Panc1 (cell line): ENCODE results near the gene NHP2. TPM values are rescaled to one million over a fixed set of nuclear protein-coding genes. Genes with fewer than 3 reads are reported as not detected.
"Not testable (repeated sequence)": the region's sequence is repeated elsewhere in the genome, so short reads cannot be mapped to it uniquely, and the experiment has no call there.

Source experiments
- ATAC-seq: fragments of 200-7000 bp; cut with Tn5 transposase; 2 replicates; pipeline ENCODE4 v1.9.1; 2020; ENCODE audit warnings: mild to moderate bottlenecking, moderate library complexity
- BruUV-seq: library from RNA; stranded (reverse); fragments of 400-500 nt; replicated peaks from 2 replicates; lab custom pipeline; 2021; lab: Mats Ljungman, UMichigan
- CTCF ChIA-PET: fragments of 300-600 bp; sonication (Branson Sonifier 250); formaldehyde crosslinking; loops from one replicate; lab custom pipeline; 2022; ENCODE audit warnings: antibody characterized with exemption; lab: Charles Lee
- POLR2A ChIA-PET: fragments of 300-600 bp; sonication (Branson Sonifier 250); formaldehyde crosslinking; loops from one replicate; lab custom pipeline; 2022; ENCODE audit warnings: antibody characterized with exemption; lab: Charles Lee
- DNase-seq: peaks from one replicate; pipeline ENCODE4 v3.0.0-alpha.2; 2010; ENCODE audit warnings: low read depth, low spot score
- H3K27ac ChIP-seq: 2 replicates; pipeline ENCODE4 v1.5.1; 2011; ENCODE audit warnings: mild to moderate bottlenecking, low read length, inconsistent platforms
- H3K27me3 ChIP-seq: fragments of 200-500 bp; sonication (Bioruptor generic); 2 replicates; pipeline ENCODE4 v1.6.0; 2014; ENCODE audit warnings: low read length, inconsistent platforms; ENCODE audit not compliant: control insufficient read depth, insufficient read depth
- H3K36me3 ChIP-seq: fragments of 200-500 bp; sonication (Bioruptor generic); 2 replicates; pipeline ENCODE4 v1.5.1; 2014; ENCODE audit warnings: inconsistent platforms, mild to moderate bottlenecking, low read length, moderate library complexity; ENCODE audit not compliant: control insufficient read depth, insufficient read depth
- H3K4me1 ChIP-seq: 2 replicates; pipeline ENCODE4 v1.5.1; 2011; ENCODE audit warnings: inconsistent platforms, mild to moderate bottlenecking, low read length, moderate library complexity; ENCODE audit not compliant: control insufficient read depth, insufficient read depth
- H3K4me3 ChIP-seq, 2 experiments: 2 replicates each; pipeline ENCODE4 v1.5.1; 2011 to 2012; ENCODE audit warnings: low read depth in 2 of 2, low read length in 2 of 2, mild to moderate bottlenecking in 2 of 2, inconsistent platforms in 1 of 2, moderate library complexity in 1 of 2
- H3K9me3 ChIP-seq: fragments of 200-500 bp; sonication (Bioruptor generic); 2 replicates; pipeline ENCODE4 v1.5.1; 2014; ENCODE audit warnings: low read depth, mild to moderate bottlenecking, inconsistent platforms, low read length, moderate library complexity; ENCODE audit not compliant: control insufficient read depth, insufficient read depth
- POLR2AphosphoS5 ChIP-seq: IDR thresholded peaks from 2 replicates; pipeline ENCODE4 v1.6.1; 2012; ENCODE audit warnings: mild to moderate bottlenecking, low read depth, low read length, moderate library complexity
- REST ChIP-seq, 2 experiments: IDR thresholded peaks; 2 replicates each; pipeline ENCODE4 v1.6.1; 2011 to 2012; ENCODE audit warnings: low read depth in 2 of 2, control low read depth in 1 of 2, low read length in 1 of 2, mild to moderate bottlenecking in 1 of 2, moderate library complexity in 1 of 2; ENCODE audit not compliant: insufficient read depth in 1 of 2
- SIN3A ChIP-seq: IDR thresholded peaks from 2 replicates; pipeline ENCODE4 v1.6.1; 2012; ENCODE audit warnings: low read depth, mild to moderate bottlenecking, low read length, moderate library complexity, borderline replicate concordance; ENCODE audit not compliant: insufficient read depth
- TCF7L2 ChIP-seq: IDR thresholded peaks from 2 replicates; pipeline ENCODE4 v1.6.1; 2011; ENCODE audit warnings: mild to moderate bottlenecking, low read depth, low read length, inconsistent platforms
- in situ Hi-C: cut with HindIII; loops from 2 replicates; pipeline ENCODE4 v1.10.0; 2016; ENCODE audit warnings: low sequenced_read_pairs, low pct_unique_long_range_greater_than_20kb
- intact Hi-C: fragments of 100-400 bp; cut with micrococcal nuclease; formaldehyde crosslinking; loops from one replicate; pipeline ENCODE4 v1.10.0; 2022; ENCODE audit not compliant: unreplicated experiment
- total RNA-seq: library from RNA; stranded (reverse); gene quantifications from one replicate; pipeline ENCODE4 v1.2.1, GENCODE V29; 2021; ENCODE audit not compliant: unreplicated experiment
- TF ChIP-seq, protein P1 (sequence below): fragments of 450-650 bp; IDR thresholded peaks from 2 replicates; pipeline ENCODE4 v1.5.1; 2017; ENCODE audit warnings: mild to moderate bottlenecking

The NHP2 gene
- total RNA-seq, 1 experiment from 2014 or later: 239 TPM

GRCh38 chr5:178129296-178129695 lies 24.4 kb downstream of the NHP2 start:
- Histone ChIP-seq H3K27ac (no peak overlapping the region), H3K4me3 (no peak overlapping the region; a peak in 2 of 4 replicates), H3K36me3 (no peaks in the 10 kb centered on the region; the same call in 1 of the 2 replicates), H3K4me1 (no peaks in the 10 kb centered on the region; the same call in none of the 2 replicates), H3K27me3 (no peaks in the 10 kb centered on the region), H3K9me3 (no peaks in the 10 kb centered on the region)
- no peak for DNase-seq
- no peak for TF ChIP-seq POLR2AphosphoS5
- TF ChIP-seq REST (IDR thresholded peaks at IDR 0.05; ENCODE audit: insufficient read depth in 1 of 2, low read depth in 2 of 2, low read length in 1 of 2): no peak
- TF ChIP-seq TCF7L2: no peak
- TF ChIP-seq SIN3A: no peak
- TF ChIP-seq, protein P1, sequence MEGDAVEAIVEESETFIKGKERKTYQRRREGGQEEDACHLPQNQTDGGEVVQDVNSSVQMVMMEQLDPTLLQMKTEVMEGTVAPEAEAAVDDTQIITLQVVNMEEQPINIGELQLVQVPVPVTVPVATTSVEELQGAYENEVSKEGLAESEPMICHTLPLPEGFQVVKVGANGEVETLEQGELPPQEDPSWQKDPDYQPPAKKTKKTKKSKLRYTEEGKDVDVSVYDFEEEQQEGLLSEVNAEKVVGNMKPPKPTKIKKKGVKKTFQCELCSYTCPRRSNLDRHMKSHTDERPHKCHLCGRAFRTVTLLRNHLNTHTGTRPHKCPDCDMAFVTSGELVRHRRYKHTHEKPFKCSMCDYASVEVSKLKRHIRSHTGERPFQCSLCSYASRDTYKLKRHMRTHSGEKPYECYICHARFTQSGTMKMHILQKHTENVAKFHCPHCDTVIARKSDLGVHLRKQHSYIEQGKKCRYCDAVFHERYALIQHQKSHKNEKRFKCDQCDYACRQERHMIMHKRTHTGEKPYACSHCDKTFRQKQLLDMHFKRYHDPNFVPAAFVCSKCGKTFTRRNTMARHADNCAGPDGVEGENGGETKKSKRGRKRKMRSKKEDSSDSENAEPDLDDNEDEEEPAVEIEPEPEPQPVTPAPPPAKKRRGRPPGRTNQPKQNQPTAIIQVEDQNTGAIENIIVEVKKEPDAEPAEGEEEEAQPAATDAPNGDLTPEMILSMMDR: no peak
- CTCF ChIA-PET: interaction anchor here (0.6 kb wide), 1 partner anchor 27 kb away, joined by 3 read pairs; no protein-coding TSS in a partner anchor
- ATAC-seq: no peak
- BruUV-seq: no TSS peak
- intact Hi-C loops (no loop called here), in situ Hi-C loops (no loop called here)
- POLR2A ChIA-PET: no interaction called here

DNA sequence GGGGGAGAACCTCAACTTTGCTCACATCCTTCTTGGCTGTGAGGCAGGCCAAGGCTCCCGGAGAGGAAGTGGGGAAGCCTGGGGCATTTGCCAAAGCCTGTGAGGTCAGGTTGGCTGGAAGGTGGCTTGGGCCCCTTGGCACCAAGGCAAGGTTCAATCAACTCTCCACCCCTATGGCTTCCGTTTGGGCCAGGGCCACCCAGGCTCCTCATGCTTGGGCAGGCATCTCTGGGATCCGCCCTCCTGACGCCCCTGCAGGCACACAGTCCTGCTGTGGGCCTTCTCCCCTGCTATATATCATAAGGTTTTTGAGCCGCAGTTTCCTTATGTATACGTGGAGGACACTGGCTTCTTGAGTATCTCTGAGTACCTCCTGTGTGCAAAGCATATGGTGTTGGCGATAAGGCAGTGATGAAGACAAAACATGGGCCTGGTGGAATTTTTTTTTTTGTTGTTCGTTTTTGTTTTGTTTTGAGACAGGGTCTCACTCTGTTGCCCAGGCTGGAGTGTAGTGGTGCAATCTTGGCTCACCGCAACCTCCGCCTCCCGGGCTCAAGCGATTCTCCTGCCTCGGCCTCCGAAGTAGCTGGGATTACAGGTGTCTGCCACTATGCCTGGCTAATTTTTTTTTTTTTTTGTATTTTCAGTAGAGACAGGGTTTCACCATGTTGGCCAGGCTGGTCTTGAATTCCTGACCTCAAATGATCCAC lies 26.2 kb downstream of the NHP2 start:
- CTCF ChIA-PET, BruUV-seq, POLR2A ChIA-PET, H3K4me3 ChIP-seq, intact Hi-C loops, H3K27ac ChIP-seq, H3K27me3 ChIP-seq, DNase-seq, H3K9me3 ChIP-seq, H3K4me1 ChIP-seq, H3K36me3 ChIP-seq, ATAC-seq, in situ Hi-C loops: not testable (repeated sequence)

DNA sequence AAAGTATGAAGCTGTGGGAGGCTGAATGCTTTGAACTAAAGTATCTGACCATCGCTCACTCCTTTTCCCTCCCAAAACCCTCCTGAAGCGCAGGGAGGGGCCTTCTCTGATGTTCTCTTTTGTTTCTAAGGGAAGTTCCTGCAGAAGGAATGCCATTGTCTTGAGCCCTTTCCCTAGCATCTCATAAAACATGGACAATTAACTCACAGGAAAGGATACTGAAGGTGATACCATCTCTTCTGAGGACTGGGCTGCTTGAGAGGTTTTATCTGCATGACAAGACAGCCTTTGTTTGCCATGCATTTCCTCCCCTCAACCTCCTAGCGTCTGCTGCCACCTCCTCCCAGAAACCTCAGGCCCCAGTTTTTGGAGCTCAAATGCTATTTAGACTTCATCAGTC lies 27.1 kb downstream of the NHP2 start:
- no peak overlapping the region for H3K27ac ChIP-seq
- H3K9me3 ChIP-seq: no peaks in the 10 kb centered on the region
- no peak overlapping the region for H3K4me3 ChIP-seq
- no peaks in the 10 kb centered on the region; the same call in none of the 2 replicates for H3K4me1 ChIP-seq
- CTCF ChIA-PET: no interaction called here
- no peaks in the 10 kb centered on the region for H3K27me3 ChIP-seq
- POLR2A ChIA-PET: no interaction called here
- in situ Hi-C loops: no loop called here
- no peaks in the 10 kb centered on the region; the same call in 1 of the 2 replicates for H3K36me3 ChIP-seq
- TF ChIP-seq POLR2AphosphoS5: no peak
- no peak for TF ChIP-seq REST (IDR thresholded peaks at IDR 0.05; ENCODE audit: insufficient read depth in 1 of 2, low read depth in 2 of 2, low read length in 1 of 2)
- no TSS peak for BruUV-seq
- intact Hi-C loops: no loop called here
- ATAC-seq: no peak
- DNase-seq: no peak
